Aorta (tissue), 5 donors: ENCODE results near the gene EMP3. TPM values are rescaled to one million over a fixed set of nuclear protein-coding genes. Genes with fewer than 3 reads are reported as not detected.
"Not testable (repeated sequence)": the region's sequence is repeated elsewhere in the genome, so short reads cannot be mapped to it uniquely, and the experiment has no call there.

Experiments used
- ATAC-seq: fragments of 200-7000 bp; cut with Tn5 transposase; one replicate; pipeline ENCODE4 v1.9.1; 2022; ENCODE audit warnings: moderate library complexity; ENCODE audit not compliant: low FRiP score
- DNase-seq, 2 donors: peaks; one replicate each; pipeline ENCODE4 v3.0.0-alpha.2; 2020
- H3K27ac ChIP-seq, 2 donors: one replicate each; pipeline ENCODE4 v1.5.1; 2013; ENCODE audit warnings: low read length in 2 of 2, mild to moderate bottlenecking in 2 of 2, moderate library complexity in 2 of 2, control low read depth in 1 of 2, inconsistent platforms in 1 of 2, low read depth in 1 of 2
- H3K27me3 ChIP-seq, 2 donors: one replicate each; pipeline ENCODE4 v1.6.1; 2013; ENCODE audit warnings: control low read depth in 1 of 2, low read length in 1 of 2, mild to moderate bottlenecking in 1 of 2, moderate library complexity in 1 of 2; ENCODE audit not compliant: insufficient read depth in 2 of 2, control insufficient read depth in 1 of 2
- H3K36me3 ChIP-seq, 2 donors: one replicate each; pipeline ENCODE4 v1.6.1; 2013; ENCODE audit warnings: control low read depth in 1 of 2, low read length in 1 of 2, mild to moderate bottlenecking in 1 of 2; ENCODE audit not compliant: insufficient read depth in 2 of 2, control insufficient read depth in 1 of 2
- H3K4me1 ChIP-seq, 2 donors: one replicate each; pipeline ENCODE4 v1.6.1; 2013; ENCODE audit warnings: low read length in 2 of 2, control low read depth in 1 of 2, mild to moderate bottlenecking in 1 of 2, moderate library complexity in 1 of 2; ENCODE audit not compliant: insufficient read depth in 2 of 2, control insufficient read depth in 1 of 2
- H3K4me3 ChIP-seq, 2 donors: one replicate each; pipeline ENCODE4 v1.5.1; 2013; ENCODE audit warnings: low read length in 2 of 2, control low read depth in 1 of 2, mild to moderate bottlenecking in 1 of 2
- H3K9me3 ChIP-seq: one replicate; pipeline ENCODE4 v1.6.1; 2013; ENCODE audit warnings: mild to moderate bottlenecking, low read length; ENCODE audit not compliant: control insufficient read depth
- WGBS, 2 donors: extraction: QIAGEN DNeasy Blood & Tissue Kit; methylation state at CpG; one replicate each; pipeline ENCODE4 v1.1.7; 2013; 5-methylcytosine and 5-hydroxymethylcytosine counted together
- intact Hi-C, 2 donors: fragments of 100-400 bp; cut with DNase I; formaldehyde crosslinking; loops; one replicate each; pipeline versions ENCODE4 v1.14.2 to v1.15.0; 2022
- long read RNA-seq, 2 donors: library from polyadenylated mRNA; unstranded; transcript quantifications; one replicate each; pipeline ENCODE4 v2.0.0, GENCODE V29; 2020 to 2021
- polyA plus RNA-seq, 2 donors: library from polyadenylated mRNA; stranded (reverse); fragments of 200-250 nt; gene quantifications; one replicate each; pipeline ENCODE4 v1.2.3, GENCODE V29; 2013
- total RNA-seq, 2 donors: library from RNA; stranded (reverse); fragmentation: NEBNext Ultra II Directional; extraction: Animal tissue kit (Norgen Biotek cat#: 25700); gene quantifications; one replicate each; pipeline ENCODE4 v1.2.1, GENCODE V29; 2021
- donor health status: healthy with polysubstance abuse.
- donor health status: Bipolar disorder and iron deficiency.
- donor health status: DM: no; HTN: no; CAD: no.
- donor health status: DM: no; HTN: no; CAD: no.
- donor health status: DM: yes; HTN: yes; CAD: no.

EMP3 gene, protein sequence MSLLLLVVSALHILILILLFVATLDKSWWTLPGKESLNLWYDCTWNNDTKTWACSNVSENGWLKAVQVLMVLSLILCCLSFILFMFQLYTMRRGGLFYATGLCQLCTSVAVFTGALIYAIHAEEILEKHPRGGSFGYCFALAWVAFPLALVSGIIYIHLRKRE
- total RNA-seq (100 to 1,000 TPM; 107 to 151 TPM), polyA plus RNA-seq (100 to 1,000 TPM; 109 to 149 TPM)
- long read RNA-seq, donor 1, transcript EMP3-201 (5 exons, 876 nt): major isoform, 26 of 29 reads
- long read RNA-seq, donor 1, partial matches to known transcripts: 2 of 29 reads
- long read RNA-seq, donor 1, other reads (novel, unspliced or antisense): 1 of 29 reads
- long read RNA-seq, donor 2, transcript EMP3-201 (5 exons, 876 nt): major isoform, 69 of 72 reads
- long read RNA-seq, donor 2, partial matches to known transcripts: 1 of 72 reads
- long read RNA-seq, donor 2, other reads (novel, unspliced or antisense): 0 of 72 reads

GRCh38 chr19:48325265-48325910 is at the start of gene EMP3:
TSS of gene EMP3 (plus strand) at chr19:48325552. CDS start at chr19:48326845, 1,293 bp downstream.
- intact Hi-C loops: loop anchor here in 1 of 2 donors (10.0 kb wide), 1 partner anchor 119 kb away; the partner anchor contains the start of gene GRWD1
- DNase-seq (peak; percentile 92 to 94), ATAC-seq (peak; percentile 80)

GRCh38 chr19:48279747-48280146 is 45.6 kb upstream of the EMP3 start:
- intact Hi-C loops: no loop called here
- Histone ChIP-seq H3K27ac (no peak overlapping the region), H3K4me3 (no peak overlapping the region), H3K36me3 (no peaks in the 10 kb centered on the region), H3K9me3 (peaks cover 3% of the 10 kb centered on the region), H3K27me3 (peaks cover 0 to 3% of the 10 kb centered on the region in 2 donors), H3K4me1 (no peaks in the 10 kb centered on the region)
- ATAC-seq (no peak), DNase-seq (peak in 1 of 2 donors; percentile 13)
- 88 to 89% methylated on average over 9 of the region's 9 CpGs for WGBS, 2 donors

More at GRCh38 chr19:48325265-48325910, at the start of gene EMP3:
- H3K4me1 ChIP-seq: no peaks in the 10 kb centered on the region
- H3K27ac ChIP-seq: peak within 1 kb of the TSS in 1 of 2 donors; percentile 82
- H3K36me3 ChIP-seq: no peaks in the 10 kb centered on the region
- no peaks in the 10 kb centered on the region for H3K27me3 ChIP-seq
- H3K9me3 ChIP-seq: no peaks in the 10 kb centered on the region
- peak within 1 kb of the TSS; percentile 56 to 82 for H3K4me3 ChIP-seq
- WGBS, 2 donors: 0 to 1% methylated on average over 22 of the region's 22 CpGs

DNA sequence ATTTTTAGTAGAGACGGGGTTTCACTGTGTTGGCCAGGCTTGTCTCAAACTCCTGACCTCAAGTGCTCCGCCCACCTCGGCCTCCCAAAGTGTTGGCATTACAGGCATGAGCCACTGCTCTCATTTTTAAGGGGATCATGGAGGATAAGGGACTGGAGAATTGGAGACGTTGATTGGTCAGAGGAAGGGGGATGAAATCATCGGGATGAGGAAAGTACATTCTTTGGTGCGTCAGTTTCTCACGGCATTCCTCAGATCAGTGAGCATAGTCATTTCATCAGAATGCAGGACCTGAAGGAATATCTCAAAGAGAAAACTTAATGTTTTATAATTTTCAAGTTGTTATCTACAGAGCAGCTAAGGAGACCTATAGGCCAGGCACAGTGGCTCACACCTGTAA is 41.4 kb upstream of the EMP3 start:
- peaks cover 0 to 3% of the 10 kb centered on the region in 2 donors for H3K27me3 ChIP-seq
- intact Hi-C loops: no loop called here
- H3K4me1 ChIP-seq: no peaks in the 10 kb centered on the region
- WGBS, 2 donors: 93 to 94% methylated on average over 7 of the region's 7 CpGs
- H3K4me3 ChIP-seq: no peak overlapping the region
- H3K9me3 ChIP-seq: peaks cover 6% of the 10 kb centered on the region
- DNase-seq (no peak), ATAC-seq (no peak)
- no peaks in the 10 kb centered on the region for H3K36me3 ChIP-seq
- no peak overlapping the region for H3K27ac ChIP-seq

DNA sequence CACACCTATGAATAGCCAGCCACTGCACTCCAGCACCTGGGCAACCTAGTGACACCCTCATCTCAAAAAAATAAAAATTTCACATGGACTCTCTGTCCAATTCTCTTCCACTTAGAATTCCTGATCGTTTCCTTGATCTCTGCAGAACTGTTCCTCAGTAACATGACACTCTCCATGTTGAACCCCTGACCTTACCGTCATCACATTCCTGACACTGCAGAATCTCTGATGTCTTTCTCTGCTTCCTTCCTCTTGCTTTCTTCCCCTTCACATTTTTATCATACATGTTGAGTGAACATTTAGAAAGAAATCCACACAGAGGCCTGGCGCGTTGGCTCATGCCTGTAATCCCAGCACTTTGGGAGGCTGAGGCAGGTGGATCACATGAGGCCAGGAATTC is 40.5 kb upstream of the EMP3 start:
- H3K36me3 ChIP-seq: no peaks in the 10 kb centered on the region
- ATAC-seq (no peak), DNase-seq (peak in 1 of 2 donors; percentile 9)
- WGBS, 2 donors: 73 to 77% methylated on average over 4 of the region's 4 CpGs
- intact Hi-C loops: no loop called here
- H3K4me3 ChIP-seq: no peak overlapping the region
- no peaks in the 10 kb centered on the region for H3K4me1 ChIP-seq
- peaks cover 6% of the 10 kb centered on the region for H3K9me3 ChIP-seq
- no peak overlapping the region for H3K27ac ChIP-seq
- peaks cover 0 to 3% of the 10 kb centered on the region in 2 donors for H3K27me3 ChIP-seq

DNA sequence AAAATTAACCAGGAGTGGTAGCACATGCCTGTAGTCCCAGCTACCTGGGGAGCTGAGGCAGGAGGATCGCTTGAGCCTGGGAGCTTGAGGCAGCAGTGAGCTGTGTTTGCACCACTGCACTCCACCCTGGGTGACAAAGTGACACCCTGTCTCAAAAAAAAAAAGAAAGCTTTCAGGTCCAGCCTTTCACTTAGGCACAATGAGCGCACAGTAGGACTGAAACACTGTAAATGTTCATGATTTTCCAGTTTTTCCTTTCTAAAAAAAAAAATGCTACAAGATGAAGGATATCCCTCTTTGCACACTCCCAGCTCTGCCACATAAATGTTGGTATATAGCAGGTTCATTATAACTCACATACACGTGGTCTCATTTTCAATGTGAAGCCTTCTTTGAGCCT is 37.6 kb upstream of the EMP3 start:
- ATAC-seq: no peak

GRCh38 chr19:48290401-48290770 is 35.0 kb upstream of the EMP3 start:
- peak overlapping the region in 1 of 2 donors; percentile 18 for H3K4me3 ChIP-seq
- no peaks in the 10 kb centered on the region for H3K4me1 ChIP-seq
- DNase-seq (peak in 1 of 2 donors; percentile 62), ATAC-seq (peak; percentile 69)
- no peaks in the 10 kb centered on the region for H3K27me3 ChIP-seq
- no peaks in the 10 kb centered on the region for H3K36me3 ChIP-seq
- 2 to 3% methylated on average over 6 to 10 of the region's 10 CpGs for WGBS, 2 donors
- peaks cover 3% of the 10 kb centered on the region for H3K9me3 ChIP-seq
- intact Hi-C loops: loop anchor here in 1 of 2 donors (2.0 kb wide), 1 partner anchor 22 kb away; no protein-coding TSS in a partner anchor
- no peak overlapping the region for H3K27ac ChIP-seq

More for the DNA sequence above, 37.6 kb upstream of the EMP3 start:
- peaks cover 6% of the 10 kb centered on the region for H3K9me3 ChIP-seq
- H3K27me3 ChIP-seq: peaks cover 0 to 3% of the 10 kb centered on the region in 2 donors
- H3K27ac ChIP-seq: no peak overlapping the region
- H3K4me3 ChIP-seq: no peak overlapping the region
- no peak for DNase-seq
- no peaks in the 10 kb centered on the region for H3K36me3 ChIP-seq
- 96% methylated on average over 3 of the region's 3 CpGs for WGBS, 2 donors
- H3K4me1 ChIP-seq: no peaks in the 10 kb centered on the region
- intact Hi-C loops: no loop called here

DNA sequence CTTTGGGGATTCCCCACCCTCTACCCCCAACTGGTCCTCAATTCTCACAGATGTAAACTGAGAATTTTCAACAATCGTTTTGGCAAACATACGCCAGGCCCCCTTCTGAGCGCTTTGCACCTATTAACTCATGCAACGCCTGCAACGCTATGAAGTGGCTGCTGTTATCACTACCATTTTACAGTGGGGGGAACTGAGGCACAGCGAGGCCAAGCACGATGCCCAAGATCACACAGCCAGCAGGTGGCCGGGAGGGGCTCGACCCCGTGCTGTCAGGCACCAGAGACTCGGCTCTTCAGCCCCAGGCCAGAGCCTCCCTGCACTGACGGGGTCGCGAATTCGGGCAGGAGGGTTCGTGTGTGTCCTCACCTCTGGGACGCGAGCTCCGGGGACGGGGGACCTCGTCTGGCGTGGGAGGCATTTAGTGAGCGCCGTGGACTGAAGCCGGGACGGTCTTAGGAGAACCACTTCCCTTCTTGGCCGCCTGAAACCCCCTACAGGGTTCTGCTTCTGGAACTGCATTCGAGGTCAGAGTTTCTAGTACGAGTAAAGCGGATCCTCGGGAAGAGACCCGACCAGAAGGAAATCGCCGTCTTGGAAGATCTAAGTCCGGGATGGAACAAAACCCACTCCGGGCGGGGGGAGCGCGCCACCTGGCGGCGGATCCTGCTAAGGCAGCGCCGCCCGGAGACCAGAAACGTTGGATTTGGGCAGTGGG is 34.4 kb upstream of the EMP3 start:
- ATAC-seq (peak; percentile 95), DNase-seq (peak; percentile 88 to 96)
- intact Hi-C loops: loop anchor here (1.0 to 2.0 kb wide), 2 partner anchors 22 to 24 kb away; no protein-coding TSS in a partner anchor
- H3K27ac ChIP-seq: no peak overlapping the region
- WGBS, 2 donors: 0% methylated on average over 45 of the region's 45 CpGs
- H3K4me1 ChIP-seq: no peaks in the 10 kb centered on the region
- H3K27me3 ChIP-seq: no peaks in the 10 kb centered on the region
- H3K36me3 ChIP-seq: no peaks in the 10 kb centered on the region
- H3K9me3 ChIP-seq: peaks cover 3% of the 10 kb centered on the region
- peak overlapping the region in 1 of 2 donors; percentile 26 for H3K4me3 ChIP-seq

DNA sequence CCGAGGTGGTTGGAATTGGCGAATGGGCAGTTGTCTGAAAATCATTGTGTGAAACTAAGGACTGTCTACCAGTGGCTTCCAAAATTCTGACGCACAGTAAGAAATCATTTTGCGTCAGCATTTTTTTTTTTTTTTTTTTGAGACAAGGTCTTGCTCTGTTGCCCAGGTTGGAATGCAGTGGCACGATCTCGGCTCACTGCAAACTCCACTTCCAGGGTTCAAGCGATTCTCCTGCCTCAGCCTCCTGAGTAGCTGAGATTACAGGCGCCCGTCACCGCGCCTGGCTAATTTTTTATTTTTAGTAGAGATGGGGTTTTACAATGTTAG is 33.9 kb upstream of the EMP3 start:
- intact Hi-C loops: loop anchor here (1.0 to 2.0 kb wide), 2 partner anchors 23 to 24 kb away; no protein-coding TSS in a partner anchor
- not testable (repeated sequence) for DNase-seq, H3K4me3 ChIP-seq

More for the DNA sequence above, 33.9 kb upstream of the EMP3 start:
- H3K36me3 ChIP-seq, ATAC-seq, H3K4me1 ChIP-seq, H3K27ac ChIP-seq, H3K27me3 ChIP-seq, H3K9me3 ChIP-seq: not testable (repeated sequence)
- WGBS, 2 donors: 16 to 21% methylated on average over 11 of the region's 11 CpGs
